Activated CD4-positive, alpha-beta T cell treated with anti-CD3 and anti-CD28 coated beads for 36 hours (primary cell): ENCODE measurements around the gene NUDCD2. TPM values are rescaled to one million over a fixed set of nuclear protein-coding genes. Genes with fewer than 3 reads are reported as not detected.
A peak's percentile ranks its signal among the peaks of the same experiment; 100 is the strongest.

ENCODE experiments used
- ATAC-seq: fragments of 200-7000 bp; cut with Tn5 transposase; one replicate; pipeline ENCODE4 v1.10.0; 2021; ENCODE audit warnings: mild to moderate bottlenecking, moderate library complexity
- CTCF ChIA-PET: fragments of 350-600 bp; sonication (Branson Sonifier 250); formaldehyde crosslinking; loops from one replicate; lab custom pipeline; 2021; ENCODE audit warnings: antibody characterized with exemption; lab: Charles Lee
- POLR2A ChIA-PET: fragments of 350-600 bp; sonication (Branson Sonifier 250); formaldehyde crosslinking; loops from one replicate; lab custom pipeline; 2021; ENCODE audit warnings: antibody characterized with exemption, inconsistent platforms; lab: Charles Lee
- DNase-seq: peaks from one replicate; pipeline ENCODE4 v3.0.0-alpha.2; 2020
- H3K27ac Mint-ChIP-seq: one replicate; pipeline ENCODE4 v1.8.0; 2021; ENCODE audit warnings: mixed read lengths
- H3K27me3 Mint-ChIP-seq: one replicate; pipeline ENCODE4 v1.8.0; 2021; ENCODE audit warnings: mixed read lengths
- H3K36me3 Mint-ChIP-seq: one replicate; pipeline ENCODE4 v1.8.0; 2021; ENCODE audit warnings: low read depth, mixed read lengths
- H3K4me1 Mint-ChIP-seq: one replicate; pipeline ENCODE4 v1.8.0; 2021; ENCODE audit warnings: mixed read lengths
- H3K4me3 Mint-ChIP-seq: one replicate; pipeline ENCODE4 v1.8.0; 2021; ENCODE audit warnings: mild to moderate bottlenecking, moderate library complexity, mixed read lengths
- H3K9me3 Mint-ChIP-seq: one replicate; pipeline ENCODE4 v1.8.0; 2021; ENCODE audit warnings: low read depth, mixed read lengths
- intact Hi-C, 2 experiments: fragments of 100-400 bp; cut with DNase I in 1 of 2; cut with micrococcal nuclease in 1 of 2; formaldehyde crosslinking; loops; one replicate each; pipeline versions ENCODE4 v1.14.2 to v1.15.1; 2022 to 2024; cut with DNase I, micrococcal nuclease
- total RNA-seq, 2 experiments: library from RNA; stranded (reverse); gene quantifications; one replicate each; pipeline ENCODE4 v1.2.3, GENCODE V29; 2021

NUDCD2 gene
- total RNA-seq, 2 experiments from 2014 or later, result 37.8 to 51.3 TPM

GRCh38 chr5:163451489-163451888 is 8.4 kb downstream of the NUDCD2 start:
- H3K27me3 Mint-ChIP-seq, result no peaks in the 10 kb centered on the region
- ChIA-PET CTCF (interaction anchor here (1.4 kb wide), 1 partner anchor 8 kb away, joined by 6 read pairs; the partner anchor contains the start of genes HMMR and NUDCD2), POLR2A (no interaction called here)
- no peak overlapping the region for H3K27ac Mint-ChIP-seq
- intact Hi-C loops, result no loop called here
- no peak for ATAC-seq
- no peak for DNase-seq
- H3K4me1 Mint-ChIP-seq, result peaks cover 18% of the 10 kb centered on the region
- no peaks in the 10 kb centered on the region for H3K9me3 Mint-ChIP-seq
- peaks cover 66% of the 10 kb centered on the region for H3K36me3 Mint-ChIP-seq
- no peak overlapping the region for H3K4me3 Mint-ChIP-seq

GRCh38 chr5:163448491-163448890 is 11.4 kb downstream of the NUDCD2 start:
- DNase-seq (no peak), ATAC-seq (no peak)
- Mint-ChIP-seq H3K9me3 (no peaks in the 10 kb centered on the region), H3K4me1 (peaks cover 3% of the 10 kb centered on the region), H3K27me3 (no peaks in the 10 kb centered on the region), H3K27ac (peak overlapping the region; percentile 24), H3K36me3 (peaks cover 53% of the 10 kb centered on the region), H3K4me3 (no peak overlapping the region)
- intact Hi-C loops, result no loop called here
- CTCF ChIA-PET, result interaction anchor here (1.8 kb wide), 1 partner anchor 11 kb away, joined by 9 read pairs; the partner anchor contains the start of genes HMMR and NUDCD2
- POLR2A ChIA-PET, result no interaction called here

- intact Hi-C loops, result no loop called here
- Mint-ChIP-seq H3K4me3 (no peak overlapping the region), H3K4me1 (peaks cover 3% of the 10 kb centered on the region), H3K36me3 (peaks cover 52% of the 10 kb centered on the region), H3K27ac (no peak overlapping the region), H3K9me3 (no peaks in the 10 kb centered on the region), H3K27me3 (no peaks in the 10 kb centered on the region)
- ChIA-PET CTCF (interaction anchor here (0.5 to 0.6 kb wide), 2 partner anchors 21 to 49 kb away, joined by 3 read pairs; no protein-coding TSS in a partner anchor), POLR2A (no interaction called here)
- DNase-seq (no peak), ATAC-seq (no peak)
Measured at GRCh38 chr5:163447875-163448274, 12.0 kb downstream of the NUDCD2 start.

GRCh38 chr5:163447191-163447590 is 12.7 kb downstream of the NUDCD2 start:
- POLR2A ChIA-PET, result no interaction called here
- CTCF ChIA-PET, result interaction anchor here (0.6 kb wide), 1 partner anchor 21 kb away, joined by 3 read pairs; no protein-coding TSS in a partner anchor
- Mint-ChIP-seq H3K27ac (peak overlapping the region; percentile 42), H3K36me3 (peaks cover 54% of the 10 kb centered on the region), H3K4me3 (no peak overlapping the region), H3K4me1 (peaks cover 3% of the 10 kb centered on the region), H3K27me3 (no peaks in the 10 kb centered on the region), H3K9me3 (no peaks in the 10 kb centered on the region)
- ATAC-seq, result no peak
- DNase-seq, result no peak
- intact Hi-C loops, result no loop called here

DNA sequence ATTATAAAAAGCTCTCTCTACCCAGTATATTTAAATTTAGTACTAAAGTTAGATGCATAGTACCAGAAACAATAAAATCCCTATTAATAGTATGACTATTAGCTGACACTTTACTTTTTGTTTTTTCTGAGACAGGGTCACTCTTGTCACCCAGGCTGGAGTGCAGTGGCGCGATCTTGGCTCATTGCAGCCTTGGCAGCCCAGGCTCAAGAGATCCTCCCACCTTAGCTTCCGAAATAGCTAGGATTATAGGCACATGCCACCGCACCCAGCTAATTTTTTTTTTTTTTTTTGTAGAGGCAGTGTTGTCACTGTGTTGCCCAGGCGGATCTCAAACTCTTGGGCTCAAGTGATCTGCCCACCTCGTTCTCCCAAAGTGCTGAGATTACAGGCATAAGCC is 14.6 kb downstream of the NUDCD2 start:
- peaks cover 51% of the 10 kb centered on the region for H3K36me3 Mint-ChIP-seq
- no peak overlapping the region for H3K27ac Mint-ChIP-seq
- ATAC-seq, result no peak
- H3K27me3 Mint-ChIP-seq, result no peaks in the 10 kb centered on the region
- CTCF ChIA-PET, result interaction anchor here (0.7 kb wide), 2 partner anchors 9 to 29 kb away, joined by 3 to 4 read pairs; no protein-coding TSS in a partner anchor
- POLR2A ChIA-PET, result interaction anchor here (0.7 kb wide), 1 partner anchor 9 kb away, joined by 3 read pairs; no protein-coding TSS in a partner anchor
- H3K4me3 Mint-ChIP-seq, result no peak overlapping the region
- no peaks in the 10 kb centered on the region for H3K9me3 Mint-ChIP-seq
- no peak for DNase-seq
- intact Hi-C loops, result no loop called here
- peaks cover 10% of the 10 kb centered on the region for H3K4me1 Mint-ChIP-seq

- DNase-seq, result no peak
- Mint-ChIP-seq H3K9me3 (no peaks in the 10 kb centered on the region), H3K27ac (no peak overlapping the region), H3K27me3 (no peaks in the 10 kb centered on the region), H3K4me3 (no peak overlapping the region), H3K36me3 (peaks cover 53% of the 10 kb centered on the region), H3K4me1 (peaks cover 14% of the 10 kb centered on the region)
- intact Hi-C loops, result no loop called here
- ChIA-PET POLR2A (interaction anchor here (0.7 kb wide), 1 partner anchor 10 kb away, joined by 3 read pairs; no protein-coding TSS in a partner anchor), CTCF (interaction anchor here (0.7 to 1.7 kb wide), 2 partner anchors 10 to 15 kb away, joined by 3 to 4 read pairs; no protein-coding TSS in a partner anchor)
- ATAC-seq, result no peak
Measured at GRCh38 chr5:163444526-163444925, 15.4 kb downstream of the NUDCD2 start.

- peaks cover 35% of the 10 kb centered on the region for H3K4me1 Mint-ChIP-seq
- H3K36me3 Mint-ChIP-seq, result peaks cover 31% of the 10 kb centered on the region
- no peak overlapping the region for H3K4me3 Mint-ChIP-seq
- peak overlapping the region; percentile 13 for H3K27ac Mint-ChIP-seq
- DNase-seq (no peak), ATAC-seq (no peak)
- intact Hi-C loops, result no loop called here
- CTCF ChIA-PET, result interaction anchor here (0.7 to 5.6 kb wide), 4 partner anchors 13 to 88 kb away, joined by 3 to 30 read pairs (median 4); partner anchors contain the start of genes HMMR and NUDCD2
- H3K27me3 Mint-ChIP-seq, result no peaks in the 10 kb centered on the region
- POLR2A ChIA-PET, result interaction anchor here (5.8 kb wide), 1 partner anchor 19 kb away, joined by 58 read pairs; the partner anchor contains the start of genes HMMR and NUDCD2
- H3K9me3 Mint-ChIP-seq, result no peaks in the 10 kb centered on the region
Measured at GRCh38 chr5:163440954-163441353, 18.9 kb downstream of the NUDCD2 start.

DNA sequence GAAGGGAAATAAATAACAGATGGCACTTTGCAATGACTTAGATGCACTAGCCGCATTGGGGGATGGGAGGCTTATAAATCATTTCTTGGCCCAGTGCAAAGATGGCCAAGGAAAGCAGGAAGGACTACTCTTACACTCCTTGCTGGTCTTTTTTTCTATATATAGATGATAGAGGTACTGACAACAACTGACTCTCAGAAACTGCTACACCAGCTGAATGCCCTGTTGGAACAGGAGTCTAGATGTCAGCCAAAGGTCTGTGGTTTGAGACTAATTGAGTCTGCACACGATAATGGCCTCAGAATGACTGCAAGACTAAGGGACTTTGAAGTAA is 20.8 kb downstream of the NUDCD2 start:
- H3K4me3 Mint-ChIP-seq, result peak overlapping the region; percentile 83
- H3K36me3 Mint-ChIP-seq, result peaks cover 29% of the 10 kb centered on the region
- peaks cover 41% of the 10 kb centered on the region for H3K4me1 Mint-ChIP-seq
- no peak for DNase-seq
- peak overlapping the region; percentile 55 for H3K27ac Mint-ChIP-seq
- intact Hi-C loops, result no loop called here
- POLR2A ChIA-PET, result interaction anchor here (0.6 to 5.8 kb wide), 4 partner anchors 21 to 68 kb away, joined by 3 to 58 read pairs (median 4); partner anchors contain the start of genes HMMR, MAT2B and NUDCD2
- no peaks in the 10 kb centered on the region for H3K27me3 Mint-ChIP-seq
- CTCF ChIA-PET, result interaction anchor here (0.7 to 5.6 kb wide), 3 partner anchors 20 to 72 kb away, joined by 3 to 30 read pairs (median 4); partner anchors contain the start of genes HMMR and NUDCD2
- peak; percentile 3 for ATAC-seq
- no peaks in the 10 kb centered on the region for H3K9me3 Mint-ChIP-seq

- ChIA-PET CTCF (interaction anchor here (0.6 to 5.6 kb wide), 3 partner anchors 21 to 52 kb away, joined by 3 to 30 read pairs (median 5); partner anchors contain the start of genes HMMR and NUDCD2), POLR2A (interaction anchor here (0.6 to 5.8 kb wide), 4 partner anchors 23 to 115 kb away, joined by 3 to 58 read pairs (median 4); partner anchors contain the start of genes HMMR and NUDCD2)
- ATAC-seq (peak; percentile 96), DNase-seq (peak; percentile 93)
- Mint-ChIP-seq H3K4me3 (peak within 1 kb of the TSS; percentile 83), H3K27ac (peak within 1 kb of the TSS; percentile 88), H3K27me3 (no peaks in the 10 kb centered on the region), H3K36me3 (peaks cover 26% of the 10 kb centered on the region), H3K4me1 (peaks cover 41% of the 10 kb centered on the region), H3K9me3 (no peaks in the 10 kb centered on the region)
- intact Hi-C loops, result loop anchor here (1.0 kb wide), 3 partner anchors 23 to 69 kb away; partner anchors contain the start of genes HMMR (in 2 of the 2), NUDCD2 (in 2 of the 2) and MAT2B (in 1 of the 2)
Measured at GRCh38 chr5:163437309-163438182, 22.4 kb downstream of the NUDCD2 start, which contains the start of gene CCNG1. TSS of gene CCNG1 (plus strand) at chr5:163437595. CDS start at chr5:163439257, 1,662 bp downstream.

DNA sequence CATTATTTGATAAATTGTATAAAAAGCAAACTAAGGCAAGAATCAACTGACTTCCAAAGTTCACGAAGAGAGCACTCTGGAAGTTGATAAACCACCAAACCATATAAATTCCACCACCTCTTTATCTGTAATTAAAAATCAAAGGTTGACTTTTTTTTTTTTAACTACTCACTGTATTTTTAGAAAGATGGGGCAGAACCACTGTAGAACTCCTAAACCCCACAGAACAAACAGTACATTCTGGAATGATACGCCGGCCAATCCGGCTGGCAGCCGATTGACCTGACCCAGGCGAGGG is 22.9 kb downstream of the NUDCD2 start:
- no peaks in the 10 kb centered on the region for H3K27me3 Mint-ChIP-seq
- intact Hi-C loops, result loop anchor here (1.0 kb wide), 3 partner anchors 23 to 69 kb away; partner anchors contain the start of genes HMMR (in 2 of the 2), NUDCD2 (in 2 of the 2) and MAT2B (in 1 of the 2)
- H3K9me3 Mint-ChIP-seq, result no peaks in the 10 kb centered on the region
- H3K4me3 Mint-ChIP-seq, result peak overlapping the region; percentile 83
- peaks cover 20% of the 10 kb centered on the region for H3K36me3 Mint-ChIP-seq
- peaks cover 41% of the 10 kb centered on the region for H3K4me1 Mint-ChIP-seq
- peak overlapping the region; percentile 88 for H3K27ac Mint-ChIP-seq
- ChIA-PET CTCF (interaction anchor here (1.1 to 5.6 kb wide), 2 partner anchors 22 to 29 kb away, joined by 5 to 30 read pairs; partner anchors contain the start of genes HMMR and NUDCD2), POLR2A (interaction anchor here (0.7 to 5.8 kb wide), 2 partner anchors 23 to 72 kb away, joined by 5 to 58 read pairs; partner anchors contain the start of genes HMMR and NUDCD2)
- DNase-seq, result no peak
- no peak for ATAC-seq

DNA sequence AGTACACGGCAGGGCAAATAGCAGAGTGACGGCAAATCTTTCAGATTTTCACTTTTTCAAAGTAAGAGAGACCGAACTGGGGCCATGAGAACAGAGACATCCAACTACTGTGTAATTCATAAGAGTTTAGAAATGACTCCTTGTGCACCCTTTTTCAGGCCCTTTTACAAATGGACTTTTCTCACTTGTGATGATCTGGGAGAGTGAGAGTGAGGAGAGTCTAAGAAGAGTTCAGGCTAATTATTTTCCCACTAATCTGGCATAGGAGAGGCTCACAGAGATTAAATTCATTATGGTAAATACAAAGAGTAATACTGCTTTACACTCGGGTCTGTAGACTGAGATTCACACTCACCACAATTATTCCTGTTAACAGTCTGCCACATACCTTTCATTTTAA is 23.4 kb downstream of the NUDCD2 start:
- intact Hi-C loops, result no loop called here
- DNase-seq, result no peak
- Mint-ChIP-seq H3K9me3 (no peaks in the 10 kb centered on the region), H3K4me1 (peaks cover 41% of the 10 kb centered on the region), H3K27me3 (no peaks in the 10 kb centered on the region), H3K4me3 (peak overlapping the region; percentile 83), H3K36me3 (peaks cover 19% of the 10 kb centered on the region), H3K27ac (peak overlapping the region; percentile 88)
- no peak for ATAC-seq
- ChIA-PET POLR2A (no interaction called here), CTCF (no interaction called here)
